Mucosa of descending colon (tissue), 3 donors: ENCODE results near the gene DLGAP1. TPM values are rescaled to one million over a fixed set of nuclear protein-coding genes. Genes with fewer than 3 reads are reported as not detected.

ENCODE experiments used
- ATAC-seq: fragments of 200-7000 bp; cut with Tn5 transposase; one replicate; pipeline ENCODE4 v1.9.1; 2020; ENCODE audit warnings: mild to moderate bottlenecking, moderate library complexity
- DNase-seq, 3 donors: peaks; one replicate each; pipeline ENCODE4 v3.0.0-alpha.2; 2020
- H3K36me3 ChIP-seq: fragments of 200-600 bp; one replicate; pipeline ENCODE4 v1.8.0; 2021; ENCODE audit warnings: low read depth, mild to moderate bottlenecking
- H3K4me1 ChIP-seq: fragments of 200-600 bp; one replicate; pipeline ENCODE4 v1.8.0; 2021; ENCODE audit warnings: low read depth, mild to moderate bottlenecking
- H3K4me3 ChIP-seq: fragments of 200-600 bp; one replicate; pipeline ENCODE4 v1.8.0; 2021; ENCODE audit warnings: mild to moderate bottlenecking
- H3K9me3 ChIP-seq: fragments of 200-600 bp; one replicate; pipeline ENCODE4 v1.8.0; 2021; ENCODE audit warnings: mild to moderate bottlenecking
- intact Hi-C, 2 donors: fragments of 100-400 bp; cut with DNase I in 1 of 2; cut with micrococcal nuclease in 1 of 2; formaldehyde crosslinking; loops; one replicate each; pipeline versions ENCODE4 v1.11.0 to v1.11.1; 2022; cut with DNase I, micrococcal nuclease
- total RNA-seq, 3 donors: library from RNA; stranded (reverse); fragmentation: NEBNext Ultra II Directional in 2 of 3; extraction: Animal tissue kit (Norgen Biotek cat#: 25700) in 2 of 3; gene quantifications; one replicate each; pipeline versions ENCODE4 v1.2.1 to v1.2.4, GENCODE V29; 2021 to 2023
- TF ChIP-seq, protein P1 (sequence below): fragments of 200-600 bp; IDR thresholded peaks from one replicate; pipeline ENCODE4 v1.8.0; 2022; ENCODE audit warnings: antibody characterized with exemption, mild to moderate bottlenecking
- donor health status: DM: no; HTN: no; CAD: no; lungs with moderate emphysema.
- donor health status: DM: no; HTN: no; CAD: no.
- donor health status: DM: no; HTN: yes; CAD: no.

DLGAP1 gene
- total RNA-seq, 3 donors from 2014 or later, result 0.46 to 6.8 (median 4.1) TPM

- H3K36me3 ChIP-seq, result no peaks in the 10 kb centered on the region
- intact Hi-C loops, result no loop called here
- ATAC-seq, result no peak
- DNase-seq, result no peak
- H3K4me3 ChIP-seq, result no peak overlapping the region
- H3K4me1 ChIP-seq, result no peaks in the 10 kb centered on the region
- H3K9me3 ChIP-seq, result no peaks in the 10 kb centered on the region
- TF ChIP-seq, protein P1, sequence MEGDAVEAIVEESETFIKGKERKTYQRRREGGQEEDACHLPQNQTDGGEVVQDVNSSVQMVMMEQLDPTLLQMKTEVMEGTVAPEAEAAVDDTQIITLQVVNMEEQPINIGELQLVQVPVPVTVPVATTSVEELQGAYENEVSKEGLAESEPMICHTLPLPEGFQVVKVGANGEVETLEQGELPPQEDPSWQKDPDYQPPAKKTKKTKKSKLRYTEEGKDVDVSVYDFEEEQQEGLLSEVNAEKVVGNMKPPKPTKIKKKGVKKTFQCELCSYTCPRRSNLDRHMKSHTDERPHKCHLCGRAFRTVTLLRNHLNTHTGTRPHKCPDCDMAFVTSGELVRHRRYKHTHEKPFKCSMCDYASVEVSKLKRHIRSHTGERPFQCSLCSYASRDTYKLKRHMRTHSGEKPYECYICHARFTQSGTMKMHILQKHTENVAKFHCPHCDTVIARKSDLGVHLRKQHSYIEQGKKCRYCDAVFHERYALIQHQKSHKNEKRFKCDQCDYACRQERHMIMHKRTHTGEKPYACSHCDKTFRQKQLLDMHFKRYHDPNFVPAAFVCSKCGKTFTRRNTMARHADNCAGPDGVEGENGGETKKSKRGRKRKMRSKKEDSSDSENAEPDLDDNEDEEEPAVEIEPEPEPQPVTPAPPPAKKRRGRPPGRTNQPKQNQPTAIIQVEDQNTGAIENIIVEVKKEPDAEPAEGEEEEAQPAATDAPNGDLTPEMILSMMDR, result no peak
Observed at GRCh38 chr18:4286256-4286655, 168.9 kb downstream of the DLGAP1 start.

DNA sequence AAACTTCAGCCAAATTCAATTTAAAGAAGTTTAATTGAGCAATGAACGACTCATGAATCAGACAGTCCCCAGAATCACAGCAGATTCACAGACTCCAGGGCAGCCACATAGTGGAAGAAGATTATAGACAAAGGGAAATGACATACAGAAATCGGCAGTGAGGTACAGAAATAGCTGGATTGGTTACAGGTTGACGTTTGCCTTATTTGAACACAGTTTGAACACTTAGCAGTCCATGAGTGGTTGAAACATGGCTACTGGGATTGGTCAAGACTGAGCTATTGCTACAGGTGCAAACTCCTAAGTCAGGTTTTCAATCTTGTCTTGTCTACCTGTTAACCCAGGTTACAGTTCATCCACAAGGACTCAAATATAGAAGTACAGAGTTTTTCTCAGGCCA, 169.6 kb downstream of the DLGAP1 start:
- Histone ChIP-seq H3K4me1 (no peaks in the 10 kb centered on the region), H3K9me3 (no peaks in the 10 kb centered on the region), H3K4me3 (no peak overlapping the region), H3K36me3 (no peaks in the 10 kb centered on the region)
- ATAC-seq (no peak), DNase-seq (no peak)
- TF ChIP-seq, protein P1, result no peak
- intact Hi-C loops, result no loop called here

DNA sequence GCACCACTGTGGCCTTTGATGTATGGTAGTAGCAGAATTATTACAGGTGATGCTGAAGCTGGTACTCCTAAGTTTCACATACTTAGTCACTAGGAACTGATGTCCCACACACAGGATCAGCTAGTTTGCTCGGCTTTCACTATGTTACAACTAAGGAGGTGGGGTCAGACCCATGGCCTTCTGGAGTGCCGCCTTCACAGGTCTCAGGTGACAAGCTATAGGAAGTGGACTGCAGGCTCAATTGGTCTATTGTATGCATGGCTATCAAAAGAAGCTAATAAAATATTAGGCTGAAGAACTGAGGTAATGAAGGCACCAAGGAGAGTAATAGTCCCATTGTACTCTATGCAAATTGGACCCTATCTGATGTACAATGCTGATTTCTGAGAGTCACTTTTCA, 170.6 kb downstream of the DLGAP1 start:
- Histone ChIP-seq H3K4me3 (no peak overlapping the region), H3K36me3 (no peaks in the 10 kb centered on the region), H3K4me1 (no peaks in the 10 kb centered on the region), H3K9me3 (no peaks in the 10 kb centered on the region)
- intact Hi-C loops, result no loop called here
- TF ChIP-seq, protein P1, result no peak
- DNase-seq (no peak), ATAC-seq (no peak)

DNA sequence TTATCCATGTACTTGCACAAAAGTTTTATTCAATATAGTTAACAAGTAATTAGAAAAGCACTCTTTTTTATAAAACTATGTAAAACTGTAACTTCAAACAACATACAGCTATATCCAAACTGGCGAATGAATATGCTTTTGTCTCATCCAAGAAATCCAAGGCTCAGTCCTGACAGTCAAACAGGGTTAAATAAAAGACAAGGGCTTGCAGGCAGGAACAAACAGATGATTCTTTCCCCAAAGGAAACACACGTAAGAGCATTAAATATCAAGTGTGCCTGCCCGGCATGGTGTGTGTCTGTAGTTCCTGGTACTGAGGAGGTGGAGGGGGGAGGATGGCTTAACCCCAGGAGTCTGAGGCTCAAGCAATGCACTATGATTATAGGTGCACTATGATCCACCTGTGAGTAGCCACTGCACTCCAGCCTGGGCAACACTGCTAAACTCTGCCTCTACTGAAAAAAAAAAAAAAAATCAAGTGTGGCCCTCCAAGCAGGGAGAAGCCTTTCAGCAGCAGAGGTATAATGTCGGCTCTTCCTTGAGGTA, 171.3 kb downstream of the DLGAP1 start:
- H3K9me3 ChIP-seq, result no peaks in the 10 kb centered on the region
- no peak overlapping the region for H3K4me3 ChIP-seq
- ATAC-seq (no peak), DNase-seq (no peak)
- intact Hi-C loops, result no loop called here
- no peaks in the 10 kb centered on the region for H3K4me1 ChIP-seq
- TF ChIP-seq, protein P1, result no peak
- H3K36me3 ChIP-seq, result no peaks in the 10 kb centered on the region

- no peak for ATAC-seq
- intact Hi-C loops, result no loop called here
- TF ChIP-seq, protein P1, result no peak
- no peak for DNase-seq
- H3K4me3 ChIP-seq, result no peak overlapping the region
- H3K4me1 ChIP-seq, result no peaks in the 10 kb centered on the region
- no peaks in the 10 kb centered on the region for H3K9me3 ChIP-seq
- no peaks in the 10 kb centered on the region for H3K36me3 ChIP-seq
Observed at GRCh38 chr18:4282954-4283353, 172.2 kb downstream of the DLGAP1 start.
